ENCODE data around the gene GPC6.

The GPC6 gene

GRCh38 chr13:93462151-93462550 is 235.5 kb downstream of the GPC6 start:
- TF ChIP-seq ZNF701 (tag by site-specific recombination; IDR thresholded peaks at IDR 0.05) (no peak), ZNF169 (tag by site-specific recombination; IDR thresholded peaks at IDR 0.05) (no peak)
- Histone ChIP-seq H3K4me1 (ENCODE audit: control insufficient read depth, insufficient read depth, low read length) (no peaks in the 10 kb centered on the region), H3K27ac (ENCODE audit: extremely low read depth, low read depth, low read length) (no peak overlapping the region), H3K36me3 (ENCODE audit: control insufficient read depth in 2 of 2, insufficient read depth in 1 of 2, low read length in 2 of 2) (no peaks in the 10 kb centered on the region), H3K4me3 (ENCODE audit: low read depth, low read length) (no peak overlapping the region), H3K9me3 (ENCODE audit: control insufficient read depth, insufficient read depth, low read depth, low read length) (no peaks in the 10 kb centered on the region)
- ChIA-PET POLR2A (no interaction called here), CTCF (no interaction called here)

GRCh38 chr13:93466502-93467036 is 240.0 kb downstream of the GPC6 start:
- no peaks in the 10 kb centered on the region for H3K4me1 ChIP-seq (ENCODE audit: control insufficient read depth, insufficient read depth, low read length)
- H3K9me3 ChIP-seq (ENCODE audit: control insufficient read depth, insufficient read depth, low read depth, low read length): no peaks in the 10 kb centered on the region
- ChIA-PET CTCF (no interaction called here), POLR2A (no interaction called here)
- H3K36me3 ChIP-seq (ENCODE audit: control insufficient read depth in 2 of 2, insufficient read depth in 1 of 2, low read length in 2 of 2): no peaks in the 10 kb centered on the region
- H3K27ac ChIP-seq (ENCODE audit: extremely low read depth, low read depth, low read length): no peak overlapping the region
- no peak overlapping the region for H3K4me3 ChIP-seq (ENCODE audit: low read depth, low read length)
- no peak for TF ChIP-seq ZNF133 (tag by site-specific recombination; IDR thresholded peaks at IDR 0.05)
- TF ChIP-seq ATF2 (tag by site-specific recombination; IDR thresholded peaks at IDR 0.05; ENCODE audit: low read depth): no peak
- TF ChIP-seq ZNF391 (tag by site-specific recombination; IDR thresholded peaks at IDR 0.05; ENCODE audit: borderline replicate concordance, low read depth): no peak
- TF ChIP-seq ZSCAN23 (tag by site-specific recombination; IDR thresholded peaks at IDR 0.05): no peak
- TF ChIP-seq ZNF529 (tag by site-specific recombination; IDR thresholded peaks at IDR 0.05; ENCODE audit: insufficient replicate concordance): no peak
- no peak for TF ChIP-seq ZNF16 (tag by site-specific recombination; IDR thresholded peaks at IDR 0.05; ENCODE audit: low read depth)
- TF ChIP-seq ZNF561 (tag by site-specific recombination; IDR thresholded peaks at IDR 0.05; ENCODE audit: borderline replicate concordance): no peak
- no peak for TF ChIP-seq ZNF518A (tag by site-specific recombination; conservative IDR thresholded peaks at IDR 0.05; ENCODE audit: low read depth)
- TF ChIP-seq KLF16 (tag by site-specific recombination; IDR thresholded peaks at IDR 0.05): no peak
- no peak for TF ChIP-seq ZNF776 (tag by site-specific recombination; IDR thresholded peaks at IDR 0.05; ENCODE audit: borderline replicate concordance)
- no peak for TF ChIP-seq SP7 (tag by site-specific recombination; IDR thresholded peaks at IDR 0.05)
- no peak for TF ChIP-seq ZNF248 (tag by site-specific recombination; IDR thresholded peaks at IDR 0.05)
- no peak for TF ChIP-seq ZNF26 (tag by site-specific recombination; IDR thresholded peaks at IDR 0.05)
- no peak for TF ChIP-seq SCRT1 (tag by site-specific recombination; IDR thresholded peaks at IDR 0.05; ENCODE audit: borderline replicate concordance)
- TF ChIP-seq ZBTB10 (tag by site-specific recombination; IDR thresholded peaks at IDR 0.05): no peak
- no peak for TF ChIP-seq ZNF621 (tag by site-specific recombination; IDR thresholded peaks at IDR 0.05)
- no peak for TF ChIP-seq CTCF (tag by site-specific recombination; IDR thresholded peaks at IDR 0.05)
- no peak for TF ChIP-seq ZNF350 (tag by site-specific recombination; IDR thresholded peaks at IDR 0.05)
